ENCODE measurements around the gene SLIT3.

Gene SLIT3

DNA sequence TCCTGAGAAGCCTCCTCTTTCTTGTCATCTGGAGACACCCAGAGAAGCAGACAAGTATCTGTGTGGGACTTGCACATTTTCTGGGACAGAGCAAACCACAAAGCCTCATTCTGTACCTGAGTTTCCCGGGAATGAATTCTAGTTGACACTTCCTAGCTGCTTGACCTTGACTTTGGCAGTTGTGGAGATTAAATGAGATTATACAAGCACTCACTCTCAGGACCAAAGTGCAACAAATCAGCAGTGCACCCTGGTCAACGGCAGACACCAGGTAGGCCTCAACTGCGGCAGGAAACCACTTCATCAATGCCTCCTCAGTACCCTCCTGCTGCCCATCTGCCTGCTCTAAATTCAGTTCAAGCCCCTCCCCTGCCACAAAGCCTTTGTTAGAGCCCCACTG is 607.1 kb downstream of the SLIT3 start:
- TF ChIP-seq, protein P1, sequence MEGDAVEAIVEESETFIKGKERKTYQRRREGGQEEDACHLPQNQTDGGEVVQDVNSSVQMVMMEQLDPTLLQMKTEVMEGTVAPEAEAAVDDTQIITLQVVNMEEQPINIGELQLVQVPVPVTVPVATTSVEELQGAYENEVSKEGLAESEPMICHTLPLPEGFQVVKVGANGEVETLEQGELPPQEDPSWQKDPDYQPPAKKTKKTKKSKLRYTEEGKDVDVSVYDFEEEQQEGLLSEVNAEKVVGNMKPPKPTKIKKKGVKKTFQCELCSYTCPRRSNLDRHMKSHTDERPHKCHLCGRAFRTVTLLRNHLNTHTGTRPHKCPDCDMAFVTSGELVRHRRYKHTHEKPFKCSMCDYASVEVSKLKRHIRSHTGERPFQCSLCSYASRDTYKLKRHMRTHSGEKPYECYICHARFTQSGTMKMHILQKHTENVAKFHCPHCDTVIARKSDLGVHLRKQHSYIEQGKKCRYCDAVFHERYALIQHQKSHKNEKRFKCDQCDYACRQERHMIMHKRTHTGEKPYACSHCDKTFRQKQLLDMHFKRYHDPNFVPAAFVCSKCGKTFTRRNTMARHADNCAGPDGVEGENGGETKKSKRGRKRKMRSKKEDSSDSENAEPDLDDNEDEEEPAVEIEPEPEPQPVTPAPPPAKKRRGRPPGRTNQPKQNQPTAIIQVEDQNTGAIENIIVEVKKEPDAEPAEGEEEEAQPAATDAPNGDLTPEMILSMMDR (IDR thresholded peaks at IDR 0.05; ENCODE audit: control insufficient read depth, extremely low read depth, insufficient read depth), result no peak
- H3K4me3 ChIP-seq (ENCODE audit: low read depth, low read length), result no peak overlapping the region
- DNase-seq (ENCODE audit: low read depth), result no peak

DNA sequence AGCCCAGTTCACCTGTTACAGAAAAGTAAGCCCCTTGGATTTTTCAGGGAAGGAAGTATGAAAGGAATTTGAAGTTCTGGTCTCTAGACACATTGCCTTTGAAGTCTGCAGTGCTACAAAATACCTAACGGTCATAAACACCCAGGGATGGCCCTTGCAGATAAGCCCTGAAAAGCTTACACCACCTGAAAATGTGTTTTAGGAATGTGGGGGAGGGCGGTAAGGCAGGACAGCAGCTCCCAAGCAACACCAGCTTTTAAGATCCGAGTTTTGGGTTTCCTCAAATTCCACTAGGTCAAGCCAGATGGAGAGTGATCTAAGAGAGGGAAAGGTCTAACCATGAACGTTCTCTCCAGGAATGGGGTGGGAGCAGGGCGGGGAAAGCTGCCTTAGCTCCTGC is 607.6 kb downstream of the SLIT3 start:
- TF ChIP-seq, protein P1 (IDR thresholded peaks at IDR 0.05; ENCODE audit: control insufficient read depth, extremely low read depth, insufficient read depth), result no peak
- H3K4me3 ChIP-seq (ENCODE audit: low read depth, low read length), result no peak overlapping the region
- no peak for DNase-seq (ENCODE audit: low read depth)

DNA sequence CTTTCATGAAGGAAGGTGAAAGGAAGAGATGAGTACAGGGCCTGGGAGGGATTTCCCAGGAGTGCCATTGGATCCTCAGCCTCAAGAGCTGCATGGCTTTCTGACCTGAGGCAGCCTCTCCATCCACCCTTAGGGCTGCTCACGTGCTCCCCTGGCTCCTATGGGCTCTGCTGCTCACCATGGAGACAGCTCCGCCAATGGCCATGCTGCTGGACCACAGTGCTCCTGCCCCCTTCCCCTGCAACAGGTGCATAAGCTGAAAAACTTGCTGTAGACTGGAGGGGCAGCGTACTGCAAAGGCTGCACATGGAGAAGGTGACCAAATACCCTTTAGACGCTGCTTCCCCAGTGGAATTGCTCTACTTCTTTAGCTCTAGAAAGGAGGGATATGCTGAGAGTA is 609.0 kb downstream of the SLIT3 start:
- TF ChIP-seq, protein P1 (IDR thresholded peaks at IDR 0.05; ENCODE audit: control insufficient read depth, extremely low read depth, insufficient read depth), result no peak
- H3K4me3 ChIP-seq (ENCODE audit: low read depth, low read length), result no peak overlapping the region
- no peak for DNase-seq (ENCODE audit: low read depth)

DNA sequence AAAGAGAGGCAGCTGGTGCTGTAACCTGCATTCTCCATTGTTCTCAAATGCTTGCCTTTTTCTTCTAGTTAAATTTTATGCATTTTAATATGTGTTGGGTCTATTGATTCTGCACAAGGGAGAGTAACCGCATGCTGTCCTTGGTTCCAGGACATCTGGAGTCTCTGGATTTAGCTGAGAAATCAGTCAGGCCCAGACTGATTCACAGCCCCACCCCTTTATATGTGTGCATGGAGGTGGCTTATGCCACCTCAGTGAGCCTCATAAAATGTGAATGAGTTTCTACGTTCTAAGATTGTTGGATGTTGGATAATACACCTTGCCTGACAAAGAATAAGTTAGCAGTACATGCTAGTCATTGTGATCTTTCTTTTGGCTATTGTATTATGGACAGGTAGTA is 611.7 kb downstream of the SLIT3 start:
- TF ChIP-seq, protein P1 (IDR thresholded peaks at IDR 0.05; ENCODE audit: control insufficient read depth, extremely low read depth, insufficient read depth), result no peak
- no peak overlapping the region for H3K4me3 ChIP-seq (ENCODE audit: low read depth, low read length)
- DNase-seq (ENCODE audit: low read depth), result no peak

DNA sequence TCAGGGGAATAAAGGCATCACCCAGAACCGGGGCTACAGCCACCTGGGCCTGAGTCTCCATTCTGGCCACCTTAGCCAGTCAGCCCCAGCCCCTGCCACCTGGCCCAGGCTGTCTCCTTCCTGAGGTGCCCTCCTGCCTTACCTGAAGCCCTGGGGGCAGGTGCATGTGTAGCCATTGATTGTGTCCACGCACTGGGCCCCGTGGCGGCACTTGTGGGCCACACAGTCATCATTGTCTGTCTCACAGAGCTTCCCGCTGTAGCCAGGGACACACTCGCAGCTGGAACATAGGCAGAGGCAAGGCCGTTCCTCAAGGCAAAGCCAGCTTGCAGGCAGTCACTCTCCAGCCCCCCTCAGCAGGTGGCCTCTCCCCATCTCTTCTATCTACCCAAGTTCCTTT is 614.1 kb downstream of the SLIT3 start:
- H3K4me3 ChIP-seq (ENCODE audit: low read depth, low read length), result no peak overlapping the region
- TF ChIP-seq, protein P1 (IDR thresholded peaks at IDR 0.05; ENCODE audit: control insufficient read depth, extremely low read depth, insufficient read depth), result no peak
- DNase-seq (ENCODE audit: low read depth), result no peak

DNA sequence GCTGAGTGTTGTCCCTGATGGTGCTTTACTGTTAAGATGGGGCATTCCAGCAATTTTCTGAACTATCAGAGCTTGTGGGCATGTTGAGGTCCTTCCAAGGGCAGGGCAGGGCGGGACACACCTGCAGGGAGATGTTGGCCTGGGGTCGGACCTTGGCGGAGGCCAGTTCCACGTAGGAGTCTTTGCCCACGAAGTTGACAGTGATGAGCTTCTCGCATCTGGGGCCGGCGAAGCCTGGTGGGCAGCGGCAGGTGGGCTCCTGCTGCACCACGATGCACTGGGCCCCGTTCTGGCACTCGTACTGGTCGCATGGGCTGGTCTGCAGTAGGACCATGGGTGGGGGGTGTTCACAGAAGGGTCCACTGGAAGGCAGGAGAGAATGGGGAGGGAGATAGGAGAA is 615.4 kb downstream of the SLIT3 start:
- TF ChIP-seq, protein P1 (IDR thresholded peaks at IDR 0.05; ENCODE audit: control insufficient read depth, extremely low read depth, insufficient read depth), result no peak
- no peak overlapping the region for H3K4me3 ChIP-seq (ENCODE audit: low read depth, low read length)
- DNase-seq (ENCODE audit: low read depth), result no peak

DNA sequence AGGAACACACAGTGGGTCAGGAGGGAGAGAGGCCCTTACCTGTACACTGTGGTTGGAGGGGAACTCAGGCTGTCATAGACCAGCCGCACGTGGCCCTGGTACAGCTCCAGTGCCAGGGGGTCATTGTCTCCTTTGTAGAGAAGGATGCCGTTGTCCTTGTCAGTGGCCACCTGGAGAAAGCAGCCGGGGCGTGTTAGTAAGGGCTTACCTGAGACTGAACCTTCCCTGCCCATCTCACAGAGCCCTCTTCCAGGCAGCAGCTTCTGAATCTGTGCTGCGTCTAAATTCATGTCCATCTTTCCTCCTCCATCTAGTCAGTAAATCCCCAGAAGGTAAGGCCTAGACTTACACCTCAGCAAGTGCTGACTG is 617.0 kb downstream of the SLIT3 start:
- TF ChIP-seq, protein P1 (IDR thresholded peaks at IDR 0.05; ENCODE audit: control insufficient read depth, extremely low read depth, insufficient read depth), result no peak
- DNase-seq (ENCODE audit: low read depth), result no peak
- no peak overlapping the region for H3K4me3 ChIP-seq (ENCODE audit: low read depth, low read length)
